HepG2 (cell line): ENCODE results near the gene VPS37B. TPM values are rescaled to one million over a fixed set of nuclear protein-coding genes. Genes with fewer than 3 reads are reported as not detected.

Experiments used
- ATAC-seq: fragments of 200-7000 bp; cut with Tn5 transposase; 3 replicates; pipeline ENCODE4 v1.9.1; 2020; ENCODE audit warnings: mild to moderate bottlenecking, moderate library complexity
- Bru-seq: library from RNA; stranded (reverse); fragments of 400-500 nt; gene quantifications from one replicate; lab custom pipeline; 2021; lab: Mats Ljungman, UMichigan
- BruChase-seq, 2 experiments: library from RNA; stranded (reverse); fragments of 400-500 nt; gene quantifications; one replicate each; lab custom pipeline; 2021; lab: Mats Ljungman, UMichigan
- BruUV-seq: library from RNA; stranded (reverse); fragments of 400-500 nt; replicated peaks from 2 replicates; lab custom pipeline; 2021; lab: Mats Ljungman, UMichigan
- CTCF ChIA-PET: fragments of 300-600 bp; formaldehyde crosslinking; extraction: SDS; loops from one replicate; lab custom pipeline; 2021; ENCODE audit warnings: low total read pairs, inconsistent platforms, low intra/inter-chr PET ratio; lab: Yijun Ruan, JAX
- POLR2A ChIA-PET: fragments of 350-600 bp; sonication (Branson Sonifier 250); formaldehyde crosslinking; loops from one replicate; lab custom pipeline; 2020; ENCODE audit warnings: antibody characterized with exemption, inconsistent platforms; lab: Yijun Ruan, JAX
- DNase-seq: peaks from one replicate; pipeline ENCODE4 v3.0.0-alpha.2; 2015; ENCODE audit warnings: low spot score
- FAIRE-seq: peaks from 3 replicates; lab custom pipeline; 2011; peaks lifted over from hg19 to GRCh38; lab: Jason Lieb, UNC
- H2AFZ ChIP-seq: one replicate; pipeline ENCODE4 v1.6.1; 2011; ENCODE audit warnings: low read length, inconsistent platforms
- H3K27ac ChIP-seq: fragments of 300-600 bp; 3 replicates; pipeline ENCODE4 v1.8.0; 2011; ENCODE audit warnings: mixed run types, mild to moderate bottlenecking, mixed read lengths, low read length, inconsistent platforms; ENCODE audit not compliant: insufficient read depth; ENCODE audit errors: extremely low read length
- H3K27me3 ChIP-seq, 2 experiments: fragments of 200-600 bp in 1 of 2; 2 replicates in 1 of 2; 3 replicates in 1 of 2; pipeline versions ENCODE4 v1.6.0 to v1.8.0; 2011; ENCODE audit warnings: low read length in 2 of 2, mild to moderate bottlenecking in 2 of 2, moderate library complexity in 2 of 2, inconsistent platforms in 1 of 2; ENCODE audit not compliant: insufficient read depth in 2 of 2, control insufficient read depth in 1 of 2
- H3K36me3 ChIP-seq, 2 experiments: fragments of 200-600 bp in 1 of 2; replicated peaks in 1 of 2; 2 replicates in 1 of 2; 3 replicates in 1 of 2; pipeline versions ENCODE4 v1.5.1 to v1.8.0; 2011; ENCODE audit warnings: low read length in 2 of 2, inconsistent platforms in 1 of 2; ENCODE audit not compliant: insufficient read depth in 2 of 2, control insufficient read depth in 1 of 2
- H3K4me1 ChIP-seq: 2 replicates; pipeline ENCODE4 v1.5.1; 2012; ENCODE audit warnings: low read length, inconsistent platforms; ENCODE audit not compliant: insufficient read depth
- H3K4me2 ChIP-seq: 2 replicates; pipeline ENCODE4 v1.6.0; 2011; ENCODE audit warnings: low read depth, low read length, inconsistent platforms
- H3K4me3 ChIP-seq, 3 experiments: fragments of 200-600 bp in 1 of 3; sonication (generic), shearing (Covaris generic) in 1 of 3; replicated peaks in 1 of 3; 2 replicates each; pipeline ENCODE4 v1.5.1; 2011 to 2016; ENCODE audit warnings: low read length in 3 of 3, inconsistent platforms in 2 of 3, low read depth in 2 of 3, mild to moderate bottlenecking in 2 of 3, control low read depth in 1 of 3, mixed read lengths in 1 of 3; ENCODE audit not compliant: insufficient read depth in 1 of 3
- H3K79me2 ChIP-seq: one replicate; pipeline ENCODE4 v1.6.1; 2011; ENCODE audit warnings: low read length, inconsistent platforms; ENCODE audit not compliant: insufficient read depth
- H3K9ac ChIP-seq: 2 replicates; pipeline ENCODE4 v1.6.0; 2011; ENCODE audit warnings: mild to moderate bottlenecking, low read depth, low read length, inconsistent platforms; ENCODE audit not compliant: insufficient read depth
- H3K9me3 ChIP-seq: 2 replicates; pipeline ENCODE4 v1.5.1; 2012; ENCODE audit warnings: mild to moderate bottlenecking, low read length
- H4K20me1 ChIP-seq: 2 replicates; pipeline ENCODE4 v1.6.0; 2011; ENCODE audit warnings: inconsistent platforms, mild to moderate bottlenecking, low read length, moderate library complexity; ENCODE audit not compliant: insufficient read depth
- FOXA3 ChIP-seq: IDR thresholded peaks from 2 replicates; pipeline ENCODE4 v1.6.1; 2016; ENCODE audit warnings: missing genetic modification reagents, missing compliant biosample characterization
- HNRNPK ChIP-seq: fragments of 200-400 bp; formaldehyde crosslinking; IDR thresholded peaks from 2 replicates; pipeline ENCODE4 v1.6.1; 2018; ENCODE audit warnings: low read length, low read depth, moderate library complexity, mild to moderate bottlenecking; ENCODE audit not compliant: poor library complexity, severe bottlenecking
- JUNB ChIP-seq: sonication (generic); formaldehyde crosslinking; IDR thresholded peaks from 2 replicates; pipeline ENCODE4 v1.8.0; 2022; ENCODE audit warnings: missing genetic modification reagents, mild to moderate bottlenecking, borderline replicate concordance
- RAD51 ChIP-seq: fragments of 450-650 bp; IDR thresholded peaks from 2 replicates; pipeline ENCODE4 v1.6.1; 2016; ENCODE audit warnings: borderline replicate concordance
- SP1 ChIP-seq, 2 experiments: fragments of 450-650 bp in 1 of 2; sonication (generic) in 1 of 2; formaldehyde crosslinking in 1 of 2; IDR thresholded peaks; 2 replicates each; pipeline versions ENCODE4 v1.4.0 to v1.6.1; 2016 to 2020; ENCODE audit warnings: missing genetic modification reagents in 1 of 2
- SP2 ChIP-seq: sonication (generic); formaldehyde crosslinking; IDR thresholded peaks from 2 replicates; pipeline ENCODE4 v1.5.1; 2020; ENCODE audit warnings: mild to moderate bottlenecking, missing genetic modification reagents
- ZFP41 ChIP-seq: sonication (generic); formaldehyde crosslinking; IDR thresholded peaks from 2 replicates; pipeline ENCODE4 v1.4.0; 2020; ENCODE audit warnings: mild to moderate bottlenecking, missing genetic modification reagents, borderline replicate concordance
- ZFX ChIP-seq: sonication (generic); formaldehyde crosslinking; IDR thresholded peaks from 2 replicates; pipeline ENCODE4 v1.4.0; 2020; ENCODE audit warnings: mild to moderate bottlenecking, low read depth, missing genetic modification reagents, moderate library complexity
- ZNF564 ChIP-seq: sonication (generic); formaldehyde crosslinking; IDR thresholded peaks from 2 replicates; pipeline ENCODE4 v1.8.1; 2023; ENCODE audit warnings: mild to moderate bottlenecking, missing genetic modification reagents
- ZSCAN9 ChIP-seq: IDR thresholded peaks from 2 replicates; pipeline ENCODE4 v1.6.1; 2016; ENCODE audit warnings: borderline replicate concordance
- WGBS: methylation state at CpG from one replicate; pipeline ENCODE4 v1.1.6; 2017; ENCODE audit warnings: low lambda C conversion rate; 5-methylcytosine and 5-hydroxymethylcytosine counted together
- in situ Hi-C: cut with HindIII; loops from 2 replicates; pipeline ENCODE4 v1.10.0; 2017; ENCODE audit warnings: low pct_unique_long_range_greater_than_20kb; ENCODE audit not compliant: extremely low pct_ligation_motif_present
- intact Hi-C: fragments of 100-400 bp; cut with micrococcal nuclease; formaldehyde crosslinking; loops from one replicate; pipeline ENCODE4 v1.10.0; 2022; ENCODE audit not compliant: unreplicated experiment
- long read RNA-seq, 2 experiments: library from RNA in 1 of 2; library from polyadenylated mRNA in 1 of 2; stranded (forward) in 1 of 2; unstranded in 1 of 2; transcript quantifications; one replicate each; pipeline ENCODE4 v2.0.0, GENCODE V29; 2019 to 2022
- polyA minus RNA-seq, 3 experiments: library from RNA; depleted of rRNA, polyadenylated mRNA; stranded (reverse); fragments of >200 nt; gene quantifications; 2 replicates each; pipeline ENCODE4 v1.2.3, GENCODE V29; 2011; ENCODE audit warnings: low replicate concordance in 1 of 3
- polyA plus RNA-seq, 8 experiments: library from polyadenylated mRNA; depleted of rRNA in 3 of 8; stranded (reverse) in 7 of 8; unstranded in 1 of 8; fragments of >200 nt; fragmentation: Illumina TruSeq in 4 of 8; extraction: Trizol in 4 of 8; gene quantifications; 2 replicates each; pipeline versions ENCODE4 v1.2.1 to v1.2.3, GENCODE V29; 2011 to 2016; ENCODE audit warnings: low read depth in 4 of 8, missing spikeins in 1 of 8, mixed read lengths in 1 of 8; ENCODE audit not compliant: insufficient read depth in 1 of 8
- total RNA-seq, 5 experiments: library from RNA; depleted of rRNA; stranded (reverse); fragments of >200 nt; fragmentation: Illumina TruSeq; extraction: Trizol; gene quantifications; 2 replicates each; pipeline ENCODE4 v1.2.3, GENCODE V29; 2016; ENCODE audit warnings: low read depth in 1 of 5
- TF ChIP-seq, protein P1 (sequence below): sonication (generic); formaldehyde crosslinking; IDR thresholded peaks from 2 replicates; pipeline ENCODE4 v1.5.1; 2020; ENCODE audit warnings: mild to moderate bottlenecking, missing genetic modification reagents, moderate library complexity

Gene VPS37B, protein sequence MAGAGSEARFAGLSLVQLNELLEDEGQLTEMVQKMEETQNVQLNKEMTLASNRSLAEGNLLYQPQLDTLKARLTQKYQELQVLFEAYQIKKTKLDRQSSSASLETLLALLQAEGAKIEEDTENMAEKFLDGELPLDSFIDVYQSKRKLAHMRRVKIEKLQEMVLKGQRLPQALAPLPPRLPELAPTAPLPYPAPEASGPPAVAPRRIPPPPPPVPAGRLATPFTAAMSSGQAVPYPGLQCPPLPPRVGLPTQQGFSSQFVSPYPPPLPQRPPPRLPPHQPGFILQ
- 5.3 TPM in 2 replicates for total RNA-seq (2016; rRNA removed; fragmentation: Illumina TruSeq; extraction: Trizol)
- 1.5 and 1.6 TPM in 2 replicates for total RNA-seq (2016; cell fraction: cytosol; rRNA removed; fragmentation: Illumina TruSeq; extraction: Trizol; ENCODE audit: low read depth)
- total RNA-seq (2016; cell fraction: insoluble cytoplasmic fraction; rRNA removed; fragmentation: Illumina TruSeq; extraction: Trizol): 4.0 and 5.3 TPM in 2 replicates
- total RNA-seq (2016; cell fraction: membrane; rRNA removed; fragmentation: Illumina TruSeq; extraction: Trizol): 5.1 and 5.2 TPM in 2 replicates
- total RNA-seq (2016; cell fraction: nucleus; rRNA removed; fragmentation: Illumina TruSeq; extraction: Trizol): 3.6 and 4.5 TPM in 2 replicates
- 4.6 and 4.8 TPM in 2 replicates for polyA plus RNA-seq (2011; rRNA removed)
- polyA plus RNA-seq (2011; cell fraction: cytosol; rRNA removed): 7.4 and 7.7 TPM in 2 replicates
- polyA plus RNA-seq (2011; cell fraction: nucleus; rRNA removed): 7.8 and 10.1 TPM in 2 replicates
- 4.7 and 5.8 TPM in 2 replicates for polyA plus RNA-seq (2012)
- 1.9 and 2.0 TPM in 2 replicates for polyA plus RNA-seq (2016; cell fraction: cytosol; fragmentation: Illumina TruSeq; extraction: Trizol; ENCODE audit: low read depth)
- polyA plus RNA-seq (2016; cell fraction: insoluble cytoplasmic fraction; fragmentation: Illumina TruSeq; extraction: Trizol; ENCODE audit: low read depth): 6.9 and 8.5 TPM in 2 replicates
- 4.4 and 4.6 TPM in 2 replicates for polyA plus RNA-seq (2016; cell fraction: membrane; fragmentation: Illumina TruSeq; extraction: Trizol; ENCODE audit: low read depth)
- polyA plus RNA-seq (2016; cell fraction: nucleus; fragmentation: Illumina TruSeq; extraction: Trizol; ENCODE audit: insufficient read depth, low read depth): 8.1 and 10.3 TPM in 2 replicates
- polyA minus RNA-seq (2011; rRNA and poly(A)+ RNA removed; ENCODE audit: low replicate concordance): 7.0 and 9.7 TPM in 2 replicates
- 6.2 and 6.3 TPM in 2 replicates for polyA minus RNA-seq (2011; cell fraction: cytosol; rRNA and poly(A)+ RNA removed)
- 8.0 and 8.7 TPM in 2 replicates for polyA minus RNA-seq (2011; cell fraction: nucleus; rRNA and poly(A)+ RNA removed)
- Bru-seq, nascent RNA: percentile 71 among the genes with signal in this experiment
- percentile 84 among the genes with signal in this experiment for BruChase-seq, experiment 1, labeled RNA remaining after a 6-hour chase
- percentile 84 among the genes with signal in this experiment for BruChase-seq, experiment 2, labeled RNA remaining after a 2-hour chase
- long read RNA-seq, experiment 1, partial matches to known transcripts: 0 of 10 reads
- long read RNA-seq, experiment 1, other reads (novel, unspliced or antisense): 10 of 10 reads
- long read RNA-seq, experiment 2, transcript VPS37B-201 (4 exons, 3,028 nt): major isoform, 17 of 44 reads
- long read RNA-seq, experiment 2, partial matches to known transcripts: 2 of 44 reads
- long read RNA-seq, experiment 2, other reads (novel, unspliced or antisense): 25 of 44 reads

DNA sequence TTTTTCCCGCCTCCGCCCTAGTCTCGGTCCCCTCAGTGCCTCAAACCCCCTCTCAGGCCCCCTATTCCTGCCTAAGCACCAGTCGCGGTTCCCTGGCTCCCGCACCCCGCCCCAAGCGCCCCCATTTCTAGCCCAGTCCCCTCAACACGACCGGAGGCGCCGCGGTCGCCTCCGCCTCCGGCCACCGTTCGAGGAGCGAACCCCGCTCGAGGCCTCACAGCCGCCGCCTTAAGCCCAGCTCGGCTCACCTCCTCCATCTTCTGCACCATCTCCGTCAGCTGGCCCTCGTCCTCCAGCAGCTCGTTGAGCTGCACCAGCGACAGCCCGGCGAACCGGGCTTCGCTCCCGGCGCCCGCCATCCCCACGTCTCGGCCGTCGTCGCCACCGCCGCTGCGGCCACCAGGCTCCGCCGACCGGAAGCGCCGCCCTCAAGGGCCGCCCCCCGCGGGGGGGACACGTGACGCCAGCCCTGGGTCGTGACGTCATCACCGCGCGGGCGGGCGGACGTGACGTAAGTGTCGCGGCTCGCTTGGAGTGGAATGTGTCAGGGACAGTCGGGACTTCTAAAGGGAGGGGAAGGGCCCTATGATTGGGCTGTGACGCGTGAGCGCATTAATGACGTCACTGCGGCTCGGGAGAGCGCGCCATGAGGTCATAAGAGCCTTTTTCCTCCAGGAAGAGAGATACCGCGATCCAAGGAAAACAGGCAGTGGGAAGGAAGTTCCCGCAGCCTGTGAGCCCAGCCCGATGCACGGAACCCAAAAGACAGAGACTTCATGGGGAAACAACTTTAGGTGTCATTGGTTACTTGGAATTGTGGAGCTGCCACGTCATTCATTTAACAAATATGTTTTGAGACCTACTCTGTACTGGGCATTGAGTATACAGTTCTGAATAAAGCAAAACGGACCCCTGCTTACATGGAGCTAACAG is at the start of gene VPS37B:
Gene VPS37B (minus strand): TSS at position 421 of the 933 bp plus-strand sequence. CDS start 62 bp downstream, at position 359.
- intact Hi-C loops: no loop called here
- POLR2A ChIA-PET: interaction anchor here (1.1 to 2.9 kb wide), 3 partner anchors 7 to 337 kb away, joined by 3 to 13 read pairs (median 11); partner anchors contain the start of genes MPHOSPH9 and MTRFR
- Histone ChIP-seq H3K9me3 (no peaks in the 10 kb centered on the region), H3K27me3 (no peaks in the 10 kb centered on the region; a peak in 1 of 5 replicates), H3K9ac (peak within 1 kb of the TSS; percentile 89), H4K20me1 (peaks cover 3% of the 10 kb centered on the region; the same call in 1 of the 2 replicates), H3K27ac (peak within 1 kb of the TSS; percentile 69), H3K4me1 (peaks cover 71% of the 10 kb centered on the region), H3K4me2 (peak within 1 kb of the TSS; percentile 62), H3K36me3 (no peaks in the 10 kb centered on the region; a peak in 1 of 5 replicates), H3K4me3 (peak within 1 kb of the TSS; percentile 58 to 79 (median 76)), H3K79me2 (peaks cover 45% of the 10 kb centered on the region), H2AFZ (no peak within 1 kb of the TSS)
- 79% methylated on average over 81 of the region's 81 CpGs for WGBS
- CTCF ChIA-PET: no interaction called here
- ATAC-seq (peak; percentile 14), FAIRE-seq (no peak), DNase-seq (peak; percentile 33)
- no TSS peak for BruUV-seq
- in situ Hi-C loops: no loop called here
- TF ChIP-seq ZSCAN9: no peak
- peak; percentile 57; the same call in 1 of the 2 replicates for TF ChIP-seq SP2
- TF ChIP-seq HNRNPK: peak; percentile 17
- TF ChIP-seq RAD51: peak; percentile 37; the same call in 1 of the 2 replicates
- TF ChIP-seq SP1 (IDR thresholded peaks at IDR 0.05): no peak
- TF ChIP-seq SP1 (CRISPR knock-in tag; IDR thresholded peaks at IDR 0.05): peak; percentile 70
- no peak for TF ChIP-seq JUNB (CRISPR knock-in tag)
- peak; percentile 55; the same call in 1 of the 2 replicates for TF ChIP-seq ZFX (CRISPR knock-in tag)
- TF ChIP-seq ZNF564 (CRISPR knock-in tag): no peak
- TF ChIP-seq ZFP41 (CRISPR knock-in tag): no peak
- TF ChIP-seq, protein P1, sequence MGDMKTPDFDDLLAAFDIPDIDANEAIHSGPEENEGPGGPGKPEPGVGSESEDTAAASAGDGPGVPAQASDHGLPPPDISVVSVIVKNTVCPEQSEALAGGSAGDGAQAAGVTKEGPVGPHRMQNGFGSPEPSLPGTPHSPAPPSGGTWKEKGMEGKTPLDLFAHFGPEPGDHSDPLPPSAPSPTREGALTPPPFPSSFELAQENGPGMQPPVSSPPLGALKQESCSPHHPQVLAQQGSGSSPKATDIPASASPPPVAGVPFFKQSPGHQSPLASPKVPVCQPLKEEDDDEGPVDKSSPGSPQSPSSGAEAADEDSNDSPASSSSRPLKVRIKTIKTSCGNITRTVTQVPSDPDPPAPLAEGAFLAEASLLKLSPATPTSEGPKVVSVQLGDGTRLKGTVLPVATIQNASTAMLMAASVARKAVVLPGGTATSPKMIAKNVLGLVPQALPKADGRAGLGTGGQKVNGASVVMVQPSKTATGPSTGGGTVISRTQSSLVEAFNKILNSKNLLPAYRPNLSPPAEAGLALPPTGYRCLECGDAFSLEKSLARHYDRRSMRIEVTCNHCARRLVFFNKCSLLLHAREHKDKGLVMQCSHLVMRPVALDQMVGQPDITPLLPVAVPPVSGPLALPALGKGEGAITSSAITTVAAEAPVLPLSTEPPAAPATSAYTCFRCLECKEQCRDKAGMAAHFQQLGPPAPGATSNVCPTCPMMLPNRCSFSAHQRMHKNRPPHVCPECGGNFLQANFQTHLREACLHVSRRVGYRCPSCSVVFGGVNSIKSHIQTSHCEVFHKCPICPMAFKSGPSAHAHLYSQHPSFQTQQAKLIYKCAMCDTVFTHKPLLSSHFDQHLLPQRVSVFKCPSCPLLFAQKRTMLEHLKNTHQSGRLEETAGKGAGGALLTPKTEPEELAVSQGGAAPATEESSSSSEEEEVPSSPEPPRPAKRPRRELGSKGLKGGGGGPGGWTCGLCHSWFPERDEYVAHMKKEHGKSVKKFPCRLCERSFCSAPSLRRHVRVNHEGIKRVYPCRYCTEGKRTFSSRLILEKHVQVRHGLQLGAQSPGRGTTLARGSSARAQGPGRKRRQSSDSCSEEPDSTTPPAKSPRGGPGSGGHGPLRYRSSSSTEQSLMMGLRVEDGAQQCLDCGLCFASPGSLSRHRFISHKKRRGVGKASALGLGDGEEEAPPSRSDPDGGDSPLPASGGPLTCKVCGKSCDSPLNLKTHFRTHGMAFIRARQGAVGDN: peak; percentile 86
- TF ChIP-seq FOXA3 (CRISPR knock-in tag): 0 out of 2 replicates have a peak, but pooled peaks have one; percentile 21
